MCF 10A (cell line): ENCODE results near the gene CDK14. TPM values are rescaled to one million over a fixed set of nuclear protein-coding genes. Genes with fewer than 3 reads are reported as not detected.

ENCODE experiments used
- BruUV-seq: library from RNA; stranded (reverse); fragments of 400-500 nt; replicated peaks from 2 replicates; lab custom pipeline; 2021; lab: Mats Ljungman, UMichigan
- CTCF ChIA-PET: fragments of 300-600 bp; sonication (Branson Sonifier 250); formaldehyde crosslinking; extraction: SDS; loops from one replicate; lab custom pipeline; 2021; ENCODE audit warnings: antibody characterized with exemption, inconsistent platforms; lab: Yijun Ruan, JAX
- POLR2A ChIA-PET: fragments of 300-600, 350-650 bp; sonication (Branson Sonifier 250); formaldehyde crosslinking; extraction: SDS; loops from one replicate; lab custom pipeline; 2020; ENCODE audit warnings: antibody characterized with exemption, inconsistent platforms; lab: Yijun Ruan, JAX
- DNase-seq: peaks from one replicate; pipeline ENCODE4 v3.0.0-alpha.2; 2018; ENCODE audit not compliant: unreplicated experiment
- H3K27ac Mint-ChIP-seq: one replicate; pipeline ENCODE4 v1.8.0; 2022; ENCODE audit warnings: mild to moderate bottlenecking, low read depth, mixed read lengths; ENCODE audit not compliant: unreplicated experiment
- H3K27me3 Mint-ChIP-seq: one replicate; pipeline ENCODE4 v1.8.0; 2022; ENCODE audit warnings: mixed read lengths; ENCODE audit not compliant: insufficient read depth, unreplicated experiment
- H3K36me3 Mint-ChIP-seq: one replicate; pipeline ENCODE4 v1.8.0; 2022; ENCODE audit warnings: mild to moderate bottlenecking, moderate library complexity, mixed read lengths; ENCODE audit not compliant: insufficient read depth, unreplicated experiment
- H3K4me1 Mint-ChIP-seq: one replicate; pipeline ENCODE4 v1.8.0; 2022; ENCODE audit warnings: mixed read lengths; ENCODE audit not compliant: insufficient read depth, unreplicated experiment
- H3K4me3 Mint-ChIP-seq: one replicate; pipeline ENCODE4 v1.8.0; 2022; ENCODE audit warnings: mild to moderate bottlenecking, moderate library complexity, mixed read lengths; ENCODE audit not compliant: unreplicated experiment
- H3K9me3 Mint-ChIP-seq: one replicate; pipeline ENCODE4 v1.8.0; 2022; ENCODE audit warnings: mixed read lengths; ENCODE audit not compliant: unreplicated experiment
- intact Hi-C: fragments of 100-400 bp; cut with micrococcal nuclease; formaldehyde crosslinking; loops from 2 replicates; pipeline ENCODE4 v1.14.1; 2022
- total RNA-seq: library from RNA; stranded (reverse); gene quantifications from 2 replicates; pipeline ENCODE4 v1.2.3, GENCODE V29; 2022
- TF ChIP-seq, protein P1 (sequence below): fragments of 200-600 bp; IDR thresholded peaks from one replicate; pipeline ENCODE4 v1.8.0; 2022; ENCODE audit warnings: antibody characterized with exemption, mild to moderate bottlenecking; ENCODE audit not compliant: unreplicated experiment

CDK14 gene
- total RNA-seq, 1 experiment from 2014 or later = 32.0 TPM

DNA sequence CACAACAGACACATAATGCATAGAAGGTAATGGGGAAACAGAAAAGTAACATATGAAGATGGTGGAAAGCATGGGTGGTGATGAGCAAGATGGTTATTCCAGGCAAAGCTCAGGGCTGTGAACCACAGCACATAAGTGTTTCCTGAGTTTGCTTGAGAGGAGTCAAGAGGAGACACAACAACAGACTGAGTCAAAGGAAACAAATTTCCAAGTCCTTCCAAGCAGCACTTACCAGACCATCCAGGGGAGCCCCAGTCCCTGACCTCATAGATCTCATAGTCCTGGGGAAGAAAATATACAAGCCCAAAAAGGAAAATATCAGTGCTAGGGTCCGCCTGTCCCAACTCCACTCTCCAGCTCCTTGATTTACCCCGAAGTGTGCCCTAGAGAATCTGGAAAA, 451.5 kb downstream of the CDK14 start:
- ChIA-PET CTCF (interaction anchor here (0.6 kb wide), 1 partner anchor 467 kb away, joined by 3 read pairs; no protein-coding TSS in a partner anchor), POLR2A (no interaction called here)
- BruUV-seq = no TSS peak
- H3K36me3 Mint-ChIP-seq = peaks cover 5% of the 10 kb centered on the region
- no peak overlapping the region for H3K27ac Mint-ChIP-seq
- no peak for DNase-seq
- TF ChIP-seq, protein P1, sequence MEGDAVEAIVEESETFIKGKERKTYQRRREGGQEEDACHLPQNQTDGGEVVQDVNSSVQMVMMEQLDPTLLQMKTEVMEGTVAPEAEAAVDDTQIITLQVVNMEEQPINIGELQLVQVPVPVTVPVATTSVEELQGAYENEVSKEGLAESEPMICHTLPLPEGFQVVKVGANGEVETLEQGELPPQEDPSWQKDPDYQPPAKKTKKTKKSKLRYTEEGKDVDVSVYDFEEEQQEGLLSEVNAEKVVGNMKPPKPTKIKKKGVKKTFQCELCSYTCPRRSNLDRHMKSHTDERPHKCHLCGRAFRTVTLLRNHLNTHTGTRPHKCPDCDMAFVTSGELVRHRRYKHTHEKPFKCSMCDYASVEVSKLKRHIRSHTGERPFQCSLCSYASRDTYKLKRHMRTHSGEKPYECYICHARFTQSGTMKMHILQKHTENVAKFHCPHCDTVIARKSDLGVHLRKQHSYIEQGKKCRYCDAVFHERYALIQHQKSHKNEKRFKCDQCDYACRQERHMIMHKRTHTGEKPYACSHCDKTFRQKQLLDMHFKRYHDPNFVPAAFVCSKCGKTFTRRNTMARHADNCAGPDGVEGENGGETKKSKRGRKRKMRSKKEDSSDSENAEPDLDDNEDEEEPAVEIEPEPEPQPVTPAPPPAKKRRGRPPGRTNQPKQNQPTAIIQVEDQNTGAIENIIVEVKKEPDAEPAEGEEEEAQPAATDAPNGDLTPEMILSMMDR = no peak
- no peaks in the 10 kb centered on the region for H3K9me3 Mint-ChIP-seq
- peaks cover 5% of the 10 kb centered on the region for H3K4me1 Mint-ChIP-seq
- H3K4me3 Mint-ChIP-seq = no peak overlapping the region
- no peaks in the 10 kb centered on the region for H3K27me3 Mint-ChIP-seq
- intact Hi-C loops = no loop called here

DNA sequence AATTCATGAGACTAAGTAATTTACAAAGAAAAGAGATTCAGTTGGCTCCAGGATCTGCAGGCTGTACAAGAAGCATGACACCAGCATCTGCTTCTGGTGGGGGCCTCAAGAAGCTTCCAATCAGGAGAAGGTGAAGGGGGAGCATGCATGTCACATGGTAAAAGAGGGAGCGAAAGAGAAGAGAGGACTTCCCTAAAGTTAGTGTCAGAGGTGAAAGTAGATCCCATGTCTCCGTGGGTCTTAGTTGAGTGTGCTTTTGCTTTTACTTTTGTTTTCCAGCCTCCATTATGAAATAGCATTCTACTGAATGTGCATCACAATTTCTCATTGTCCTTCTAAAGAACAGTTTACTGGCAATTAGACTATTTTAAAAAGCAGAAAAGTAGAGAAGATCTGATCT, 454.6 kb downstream of the CDK14 start:
- CTCF ChIA-PET = no interaction called here
- intact Hi-C loops = no loop called here
- BruUV-seq = no TSS peak
- DNase-seq = no peak
- Mint-ChIP-seq H3K36me3 (no peaks in the 10 kb centered on the region), H3K4me3 (no peak overlapping the region), H3K27ac (no peak overlapping the region), H3K9me3 (no peaks in the 10 kb centered on the region), H3K27me3 (no peaks in the 10 kb centered on the region), H3K4me1 (peaks cover 5% of the 10 kb centered on the region)
- POLR2A ChIA-PET = no interaction called here
- TF ChIP-seq, protein P1 = no peak

DNA sequence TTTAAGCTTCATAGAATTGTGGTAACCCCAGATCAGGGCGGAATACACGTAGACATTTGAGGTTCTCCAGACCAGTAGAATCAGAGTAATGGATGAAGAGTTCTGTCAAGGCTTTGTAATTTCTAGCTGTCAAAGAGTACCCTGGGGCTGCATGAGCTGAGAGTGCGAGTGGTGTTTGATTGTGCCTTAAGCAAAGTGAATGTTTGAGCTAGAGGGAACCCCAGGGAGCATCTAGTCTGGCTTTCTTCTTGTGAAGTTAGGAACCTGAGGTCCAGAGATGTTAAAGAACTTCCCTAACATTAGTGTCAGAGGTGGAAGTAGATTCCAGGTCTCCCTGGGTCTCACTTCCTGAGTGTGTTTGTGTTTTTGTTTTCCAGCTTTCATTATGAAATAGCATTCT, 455.8 kb downstream of the CDK14 start:
- Mint-ChIP-seq H3K9me3 (no peaks in the 10 kb centered on the region), H3K27me3 (no peaks in the 10 kb centered on the region), H3K27ac (no peak overlapping the region), H3K36me3 (no peaks in the 10 kb centered on the region), H3K4me1 (peaks cover 5% of the 10 kb centered on the region), H3K4me3 (no peak overlapping the region)
- TF ChIP-seq, protein P1 = no peak
- no TSS peak for BruUV-seq
- POLR2A ChIA-PET = no interaction called here
- CTCF ChIA-PET = interaction anchor here (0.8 kb wide), 1 partner anchor 17 kb away, joined by 3 read pairs; no protein-coding TSS in a partner anchor
- intact Hi-C loops = no loop called here
- no peak for DNase-seq

DNA sequence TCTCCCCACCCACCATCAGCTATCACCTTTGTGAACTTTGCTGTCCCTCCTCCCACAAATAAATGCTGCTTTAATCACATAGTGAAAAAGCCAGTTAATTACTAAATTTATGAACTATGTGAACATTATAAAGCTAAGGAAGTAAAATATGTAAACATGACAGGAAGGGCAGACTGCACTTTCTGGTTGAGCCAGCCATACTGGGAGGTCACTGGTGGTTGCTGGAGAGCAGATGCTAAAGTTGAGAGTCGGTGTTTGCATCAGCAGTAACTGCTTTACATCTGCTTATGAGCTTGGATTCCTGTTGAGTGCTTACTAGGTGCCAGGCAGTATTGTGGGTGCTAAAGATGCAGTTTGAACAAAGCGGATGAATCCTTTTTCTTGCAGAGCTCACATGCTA, 458.3 kb downstream of the CDK14 start:
- ChIA-PET CTCF (interaction anchor here (0.6 to 1.1 kb wide), 2 partner anchors 20 to 1224 kb away, joined by 3 to 4 read pairs; no protein-coding TSS in a partner anchor), POLR2A (interaction anchor here (0.7 kb wide), 1 partner anchor 747 kb away, joined by 3 read pairs; no protein-coding TSS in a partner anchor)
- no peak for DNase-seq
- no peak overlapping the region for H3K27ac Mint-ChIP-seq
- H3K4me1 Mint-ChIP-seq = peaks cover 5% of the 10 kb centered on the region
- intact Hi-C loops = no loop called here
- H3K36me3 Mint-ChIP-seq = no peaks in the 10 kb centered on the region
- no TSS peak for BruUV-seq
- H3K27me3 Mint-ChIP-seq = no peaks in the 10 kb centered on the region
- no peaks in the 10 kb centered on the region for H3K9me3 Mint-ChIP-seq
- no peak overlapping the region for H3K4me3 Mint-ChIP-seq
- TF ChIP-seq, protein P1 = no peak
